NCI-H1092 (cell line): Measurements from ENCODE around the gene PPM1F.
A peak's percentile ranks its signal among the peaks of the same experiment; 100 is the strongest.
"Not testable (repeated sequence)": the region's sequence is repeated elsewhere in the genome, so short reads cannot be mapped to it uniquely, and the experiment has no call there.

Experiments used
- DNase-seq: peaks from one replicate; lab custom pipeline; 2025; lab: John Stamatoyannopoulos, UW

PPM1F gene

DNA sequence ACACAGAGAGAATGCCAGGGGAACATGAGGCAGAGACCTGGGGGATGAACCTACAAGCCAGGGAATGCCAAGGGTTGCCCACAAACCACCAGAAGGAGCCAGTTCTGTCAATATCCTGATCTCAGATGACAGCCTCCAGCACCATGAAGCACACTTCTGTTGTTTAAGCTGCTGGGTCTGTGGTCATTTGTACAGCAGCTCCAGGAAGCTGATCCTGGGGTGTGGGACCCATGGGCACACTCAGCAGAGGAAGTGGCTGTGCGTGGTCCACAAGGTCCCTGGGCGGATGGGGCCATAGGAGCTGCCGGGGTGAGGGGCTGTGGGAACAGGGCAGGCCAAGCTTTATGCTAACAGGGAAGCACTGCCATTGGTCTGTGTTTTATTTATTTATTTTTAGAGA lies 12.1 kb downstream of the PPM1F start:
- no peak for DNase-seq

DNA sequence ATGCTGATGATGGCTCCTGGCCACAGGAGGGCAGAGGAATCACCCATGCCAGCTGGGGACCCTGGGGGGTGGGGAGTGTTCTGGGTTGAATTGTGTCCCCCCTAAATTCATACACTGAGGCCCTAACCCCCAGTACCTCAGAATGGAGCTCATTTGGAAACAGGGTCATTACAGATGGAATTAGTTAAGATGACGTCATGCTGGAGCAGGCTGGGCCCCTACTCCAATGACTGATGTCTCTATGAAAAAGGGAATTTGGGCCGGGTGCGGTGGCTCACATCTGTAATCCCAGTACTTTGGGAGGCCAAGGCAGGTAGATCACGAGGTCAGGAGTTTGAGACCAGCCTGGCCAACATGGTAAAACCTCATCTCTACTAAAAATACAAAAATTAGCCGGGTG lies 12.7 kb downstream of the PPM1F start:
- DNase-seq = not testable (repeated sequence)

DNA sequence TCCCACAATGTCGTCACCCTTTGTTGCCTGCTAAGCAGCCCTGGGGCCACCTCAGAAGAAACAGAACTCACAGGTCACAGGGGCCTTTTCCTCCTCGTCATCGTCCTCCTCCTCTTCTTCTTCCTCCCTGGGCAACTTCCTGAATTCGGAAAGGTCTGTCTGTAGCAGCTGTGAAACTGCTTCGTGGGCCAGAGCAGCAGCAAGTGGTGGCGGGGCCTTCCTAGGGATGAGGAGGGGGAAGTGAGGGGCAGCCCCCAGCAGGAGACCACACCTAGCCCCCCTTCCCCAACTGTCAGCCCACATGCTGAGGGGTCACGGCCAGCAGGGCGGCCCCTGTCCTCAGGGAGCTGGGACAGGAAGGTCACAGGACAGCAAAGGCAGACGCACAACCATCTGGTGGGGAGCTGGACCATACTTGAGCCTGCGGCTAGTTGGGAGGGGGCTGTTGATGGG lies 13.2 kb downstream of the PPM1F start:
- no peak for DNase-seq

DNA sequence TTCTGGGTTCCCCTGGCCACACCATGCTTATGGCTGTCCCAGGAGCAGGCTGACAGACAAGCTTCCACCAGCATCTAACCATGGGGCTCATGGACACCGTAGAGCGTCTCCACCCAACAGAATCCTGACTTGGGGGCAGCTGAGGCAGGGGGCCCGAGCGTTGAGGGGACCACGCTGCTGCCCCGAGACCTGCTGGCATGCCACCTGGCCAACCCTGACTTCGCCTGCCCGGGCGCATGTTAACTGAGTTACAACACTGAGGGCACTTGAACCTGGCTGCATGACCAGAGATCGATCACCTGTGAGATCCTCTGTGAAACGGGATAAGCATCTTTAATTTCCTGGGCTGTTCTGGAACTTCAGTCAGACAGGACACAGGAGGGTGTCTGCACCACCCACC lies 13.7 kb downstream of the PPM1F start:
- DNase-seq = no peak

DNA sequence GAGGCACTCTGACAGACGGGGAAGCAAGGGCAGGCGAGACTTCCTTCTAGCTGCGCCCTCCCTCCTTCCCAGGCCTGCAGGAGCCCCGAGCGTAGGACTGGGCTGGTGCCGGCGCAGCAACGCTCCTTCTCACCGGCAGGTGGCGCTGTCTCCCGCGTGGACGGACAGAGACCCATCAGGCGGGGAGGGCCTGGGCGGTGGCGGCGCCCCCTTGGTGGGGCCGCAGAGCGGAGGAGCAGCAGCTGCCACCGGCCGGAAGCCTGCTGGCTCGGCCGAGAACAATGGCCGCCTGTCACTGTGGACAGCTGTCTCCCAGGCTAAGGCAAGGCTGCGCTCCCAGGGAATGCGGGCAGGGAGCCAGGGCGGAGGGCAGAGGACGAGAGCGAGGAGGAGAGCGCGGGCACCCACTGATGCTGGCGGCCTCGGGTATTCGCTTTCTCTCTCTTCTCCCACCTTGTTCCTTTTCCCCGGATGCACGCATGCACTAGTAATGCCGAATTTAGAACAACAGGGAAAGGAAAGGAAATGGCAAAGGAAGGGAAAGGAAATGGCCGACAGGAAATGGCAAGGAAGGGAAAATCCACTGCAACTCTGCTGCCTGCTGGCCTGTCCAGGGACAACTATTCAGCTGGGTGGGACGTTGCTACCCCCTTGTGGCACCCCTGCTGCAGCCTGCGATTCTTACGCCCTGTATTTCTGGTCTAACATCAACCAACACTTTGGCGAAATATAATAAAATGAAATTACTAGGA lies 14.4 kb downstream of the PPM1F start:
- peak; percentile 85 for DNase-seq

DNA sequence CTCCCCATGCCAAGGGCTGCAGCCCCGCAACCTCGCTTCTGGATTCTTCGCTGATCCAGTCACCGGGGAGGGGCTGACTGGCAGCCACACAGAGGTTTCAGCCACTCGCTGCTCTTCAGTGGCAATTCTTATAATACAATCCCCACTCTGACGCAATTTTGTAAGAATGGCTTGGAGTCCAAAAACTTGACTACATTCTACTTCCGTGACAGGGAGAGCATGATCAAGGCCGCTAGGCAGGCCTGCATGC lies 14.9 kb downstream of the PPM1F start:
- no peak for DNase-seq

DNA sequence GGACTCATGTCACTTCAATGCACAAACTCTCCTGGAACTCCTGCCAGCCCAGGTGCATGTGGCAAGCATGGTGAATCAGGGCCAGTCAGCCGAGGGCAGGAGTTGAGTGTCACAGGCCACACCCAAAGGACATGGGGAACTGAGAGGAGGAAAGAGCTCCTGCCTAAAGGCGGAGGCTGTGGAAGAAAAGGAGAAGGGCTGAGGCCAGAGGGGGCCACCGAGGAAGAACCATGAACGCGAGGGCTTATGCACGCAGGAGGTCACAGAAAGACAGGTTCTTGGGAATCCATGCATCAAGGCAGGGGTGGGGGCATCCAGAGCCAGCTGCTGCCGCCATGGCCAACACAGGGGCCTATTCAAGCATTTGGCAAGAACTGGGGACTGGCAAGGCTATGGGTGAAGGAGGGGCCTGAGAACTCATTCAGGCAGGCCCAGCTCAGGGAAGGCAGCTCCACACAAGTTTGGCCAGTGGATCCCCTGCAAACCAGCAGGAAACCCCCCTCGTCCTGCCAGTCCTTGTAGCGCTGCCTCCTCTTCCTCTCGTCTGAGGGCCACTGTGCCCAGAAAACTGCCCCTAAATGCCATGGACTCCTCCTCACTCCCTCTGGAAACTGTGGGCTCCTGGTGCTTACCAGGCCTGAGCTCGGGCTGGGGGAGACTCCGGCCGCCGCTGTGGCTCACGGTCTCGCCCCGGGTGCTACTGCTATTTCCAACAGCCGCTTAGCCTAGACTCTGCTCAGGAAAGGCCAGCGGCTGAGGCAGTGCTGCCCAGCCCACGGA lies 15.4 kb downstream of the PPM1F start:
- DNase-seq = no peak

DNA sequence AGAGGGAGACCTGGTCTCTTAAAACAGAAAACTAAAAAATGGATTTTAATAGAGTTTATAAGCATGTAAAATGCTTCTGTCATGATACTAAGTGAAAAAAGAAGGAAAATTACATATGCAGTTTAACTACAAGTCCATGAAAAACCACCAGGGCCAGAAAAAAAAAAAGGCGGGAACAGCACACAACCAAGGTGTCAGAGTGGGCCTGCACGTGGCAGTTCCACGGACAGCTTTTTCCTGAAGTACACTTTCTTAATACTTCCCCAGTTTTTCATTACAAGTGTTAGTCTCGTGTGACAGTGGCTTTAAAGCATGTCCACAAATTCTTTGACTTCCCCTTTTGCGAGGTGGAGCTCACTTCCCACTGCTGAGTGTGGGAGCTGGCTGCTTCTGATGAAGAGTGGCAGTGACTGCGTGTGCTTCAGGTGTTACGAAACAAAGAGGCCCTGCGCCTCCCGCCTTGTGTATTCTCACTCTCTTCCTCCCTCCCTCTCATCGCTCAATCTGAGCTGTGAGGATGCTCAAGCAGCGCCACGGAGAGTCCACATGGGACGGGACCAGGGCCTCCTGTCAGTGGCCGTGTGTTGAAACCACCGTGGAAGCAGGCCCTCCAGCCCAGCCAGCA lies 16.4 kb downstream of the PPM1F start:
- DNase-seq = no peak

DNA sequence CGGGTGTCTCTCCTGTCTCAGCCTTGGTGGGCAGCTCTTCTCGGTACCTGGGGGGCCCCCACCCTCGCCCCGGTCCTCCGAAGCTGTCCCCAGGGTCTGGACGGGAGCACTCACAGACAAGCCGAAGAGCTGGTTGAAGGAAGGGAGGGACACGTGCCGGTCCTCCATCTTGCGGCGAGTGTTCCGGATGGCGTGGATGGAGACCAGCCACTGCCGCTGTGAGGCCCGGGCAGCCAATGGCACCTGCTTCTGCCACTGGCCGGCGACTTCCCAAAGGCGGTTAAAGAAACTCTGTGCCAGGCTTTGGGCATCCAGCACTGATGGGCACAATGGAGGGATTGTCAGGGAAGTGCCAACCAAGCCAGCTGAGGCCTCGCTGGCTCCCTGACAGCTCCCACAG lies 18.7 kb downstream of the PPM1F start:
- no peak for DNase-seq

DNA sequence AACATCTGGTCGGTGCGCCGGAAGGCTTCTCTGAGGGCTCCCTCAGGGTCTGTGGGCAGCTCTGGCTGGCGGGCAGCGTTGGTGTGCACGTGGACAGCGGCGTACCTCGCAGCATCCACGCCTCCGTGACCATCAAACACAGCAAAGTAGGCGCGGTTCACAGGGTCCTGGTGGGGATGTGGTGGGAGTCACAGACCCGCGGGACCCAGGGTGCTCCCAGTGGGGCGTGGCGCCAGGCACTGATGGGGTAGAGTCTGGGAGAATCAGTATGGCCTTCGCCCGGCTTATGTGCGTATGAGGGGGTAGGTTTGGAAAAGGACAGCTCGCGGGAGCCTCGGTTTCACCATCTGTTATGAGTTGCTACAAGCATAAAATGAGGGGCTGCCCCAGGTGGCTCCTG lies 19.2 kb downstream of the PPM1F start:
- no peak for DNase-seq

DNA sequence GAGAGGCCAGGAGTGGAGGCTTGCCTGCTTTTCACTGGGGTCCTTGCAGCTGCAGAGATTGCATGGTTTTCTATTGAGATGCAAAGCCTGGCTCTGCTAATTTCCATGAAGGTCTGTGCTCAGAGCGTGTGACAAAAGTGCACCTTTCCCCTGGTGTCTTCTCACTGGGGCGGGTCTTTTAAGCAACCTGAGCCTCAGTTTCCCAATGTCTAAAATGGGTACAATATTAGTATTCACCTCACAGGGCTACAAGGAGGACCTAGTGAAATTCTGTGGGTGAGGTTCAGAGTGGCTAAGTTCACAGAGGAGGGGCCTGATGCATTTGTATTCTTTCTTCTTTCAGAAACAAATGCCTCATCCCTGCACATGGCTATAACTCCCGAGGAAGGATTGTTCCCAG lies 20.3 kb downstream of the PPM1F start:
- no peak for DNase-seq

DNA sequence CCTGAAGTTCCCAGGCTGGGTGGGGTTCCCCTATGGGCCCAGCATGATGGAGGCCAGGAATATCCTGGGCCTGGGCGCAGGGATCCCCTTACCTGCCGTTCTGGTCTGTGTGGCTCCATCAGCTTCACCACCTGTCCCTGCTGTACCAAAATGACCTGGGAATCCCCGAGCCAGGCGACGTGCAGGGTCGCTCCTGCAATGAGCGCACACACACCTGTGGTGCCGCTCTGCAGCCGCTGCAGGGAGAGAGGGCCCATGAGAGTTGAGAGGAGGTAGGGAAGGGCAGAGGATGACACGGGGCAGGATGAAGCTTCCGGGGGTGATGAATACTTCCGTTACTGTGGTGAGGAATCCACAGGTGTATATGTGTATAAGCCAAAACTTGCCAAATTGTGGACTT lies 21.6 kb downstream of the PPM1F start:
- DNase-seq = no peak

DNA sequence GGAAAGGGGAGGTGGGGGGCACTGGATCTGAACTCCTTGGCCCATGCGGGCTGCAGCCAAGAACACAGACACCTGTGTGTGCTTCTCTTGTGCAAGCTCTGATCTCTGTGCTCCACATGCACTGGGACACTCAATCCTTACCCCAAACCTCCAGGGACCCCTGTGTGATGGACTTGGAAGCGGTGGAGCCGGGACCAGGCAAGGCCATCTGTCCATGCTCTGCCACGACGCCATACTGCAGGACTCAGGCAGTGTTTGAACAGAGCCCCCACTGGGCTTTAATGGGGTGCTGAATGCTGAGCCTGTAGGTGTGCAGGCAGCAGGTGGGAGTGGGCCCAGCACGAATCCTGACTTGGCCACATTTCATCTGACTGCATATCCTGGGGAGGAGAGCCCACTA lies 23.4 kb downstream of the PPM1F start:
- no peak for DNase-seq

DNA sequence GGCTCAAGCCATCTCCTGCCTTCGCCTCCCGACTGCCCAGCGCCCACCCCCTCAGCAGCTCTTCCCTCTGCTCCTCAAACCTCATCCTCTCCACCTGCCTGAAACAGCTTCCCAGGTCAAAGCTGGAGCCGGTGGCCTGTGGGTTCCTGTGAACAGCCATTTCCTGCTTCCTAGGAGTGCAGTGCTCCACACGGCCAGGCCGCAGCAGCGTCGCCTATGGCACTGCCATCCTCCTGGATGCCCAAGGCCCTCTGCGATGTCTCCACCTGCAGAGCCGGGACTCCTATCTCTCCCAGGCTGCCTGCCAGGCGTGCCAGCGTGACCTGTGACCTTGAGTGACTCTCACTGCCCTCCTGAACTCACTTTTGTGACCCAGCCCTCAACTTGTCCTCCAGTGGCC lies 24.6 kb downstream of the PPM1F start:
- no peak for DNase-seq

DNA sequence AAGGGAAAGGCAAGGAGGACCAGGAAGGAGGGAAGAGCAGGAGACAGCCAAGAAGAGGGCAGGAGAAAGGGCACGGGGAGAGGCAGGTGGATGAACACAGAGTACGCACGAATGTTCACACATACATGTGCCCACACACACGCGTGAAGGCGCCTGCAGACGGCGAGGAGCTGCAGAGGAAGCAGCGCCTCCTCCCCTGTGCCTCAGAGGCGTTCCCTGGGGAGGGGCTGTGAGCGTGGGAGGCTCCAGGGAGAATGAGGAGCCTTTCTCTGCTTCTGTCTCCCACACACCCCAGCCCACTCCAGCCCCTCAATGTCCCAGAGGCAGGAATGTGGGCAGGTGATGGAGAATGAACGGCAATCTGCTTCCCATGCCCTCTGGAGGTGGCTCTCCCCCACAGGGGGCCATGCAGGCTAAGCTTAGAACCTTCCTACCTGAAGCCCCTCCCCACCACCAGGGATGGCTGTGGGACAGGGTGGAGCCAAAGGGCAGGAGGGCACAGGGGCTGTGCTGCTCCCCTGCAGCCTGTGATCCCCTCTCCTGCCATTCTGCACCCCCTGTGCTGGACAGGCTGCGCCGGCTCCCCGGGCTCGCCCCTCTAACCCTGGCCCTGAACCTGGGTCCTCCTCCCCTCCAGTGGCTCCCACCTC lies 25.3 kb downstream of the PPM1F start:
- DNase-seq = no peak

DNA sequence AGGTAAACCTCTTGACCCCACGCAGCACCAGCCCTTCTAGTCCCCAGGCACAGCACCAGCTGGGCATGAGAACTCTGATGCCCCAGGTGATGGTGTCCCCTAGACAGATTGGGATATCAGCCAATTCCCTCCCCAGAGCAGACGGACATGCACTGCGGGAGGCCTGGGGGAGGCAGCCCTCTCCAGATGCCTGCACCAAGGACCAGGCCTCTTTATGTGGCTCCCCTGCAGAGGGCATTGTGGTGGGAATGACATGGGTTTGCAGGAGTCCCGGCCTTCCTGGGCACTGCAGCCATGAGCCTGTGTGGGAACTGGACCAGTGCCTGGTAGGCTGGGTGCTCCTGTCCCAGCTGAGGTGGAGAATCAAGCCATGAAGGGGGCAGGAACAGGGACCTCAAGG lies 25.9 kb downstream of the PPM1F start:
- no peak for DNase-seq

DNA sequence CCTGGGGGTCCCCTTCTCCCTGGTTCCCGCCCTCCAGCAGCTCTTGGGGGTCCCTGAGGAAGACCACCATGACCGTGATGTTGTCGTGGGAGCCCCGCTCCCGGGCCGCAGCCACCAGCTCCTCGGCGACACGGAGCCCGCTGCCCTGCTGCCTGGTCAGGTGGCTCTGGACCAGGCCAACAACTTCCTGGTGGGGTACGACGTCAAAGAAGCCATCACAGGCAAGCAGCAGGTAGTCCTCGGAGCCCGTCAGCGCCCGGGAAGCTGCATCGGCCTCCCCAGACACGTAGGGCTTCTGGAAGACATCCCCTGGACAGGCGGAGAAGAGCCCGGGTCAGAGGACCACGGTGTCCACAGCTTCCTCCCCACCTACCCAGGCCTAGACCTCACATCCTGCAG lies 29.5 kb downstream of the PPM1F start:
- no peak for DNase-seq

DNA sequence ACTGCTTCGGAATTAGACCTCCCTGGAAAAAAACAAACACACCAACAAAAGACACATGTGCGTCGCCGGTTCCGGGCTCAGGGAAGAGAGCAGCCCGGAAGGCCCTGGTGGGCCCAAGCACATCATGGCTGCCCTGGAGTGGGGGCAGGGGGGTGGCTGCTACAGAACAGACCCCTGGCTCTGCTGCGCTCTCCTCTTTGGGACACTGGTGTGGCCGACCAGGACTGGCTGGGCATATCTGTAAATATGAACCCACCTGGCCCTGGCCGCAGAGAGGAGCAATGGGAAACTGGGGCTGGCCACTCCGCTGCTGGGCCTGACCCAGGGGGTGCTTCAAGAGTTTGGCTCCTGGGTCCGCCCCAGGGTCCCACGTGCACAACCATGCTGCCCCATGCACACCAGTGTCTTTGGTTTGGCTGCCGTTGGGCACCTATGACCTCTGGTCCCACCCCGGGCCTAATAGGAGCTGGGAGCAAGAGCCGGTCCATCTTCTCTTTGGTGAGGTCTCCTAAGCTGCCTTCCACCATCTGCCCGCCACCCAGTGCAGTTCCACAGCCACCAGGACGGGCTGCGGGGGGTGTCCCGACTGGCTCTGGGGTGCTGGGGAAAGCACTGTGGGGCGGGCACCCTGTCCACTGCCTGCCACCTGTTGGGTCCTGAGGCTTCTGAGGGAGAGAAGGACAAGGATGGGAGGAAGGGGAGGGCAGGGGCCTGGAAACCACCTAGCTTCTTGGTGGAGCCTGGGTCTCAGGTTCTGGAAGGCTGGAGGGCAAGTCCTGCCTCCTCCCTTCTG lies 30.1 kb downstream of the PPM1F start:
- no peak for DNase-seq

DNA sequence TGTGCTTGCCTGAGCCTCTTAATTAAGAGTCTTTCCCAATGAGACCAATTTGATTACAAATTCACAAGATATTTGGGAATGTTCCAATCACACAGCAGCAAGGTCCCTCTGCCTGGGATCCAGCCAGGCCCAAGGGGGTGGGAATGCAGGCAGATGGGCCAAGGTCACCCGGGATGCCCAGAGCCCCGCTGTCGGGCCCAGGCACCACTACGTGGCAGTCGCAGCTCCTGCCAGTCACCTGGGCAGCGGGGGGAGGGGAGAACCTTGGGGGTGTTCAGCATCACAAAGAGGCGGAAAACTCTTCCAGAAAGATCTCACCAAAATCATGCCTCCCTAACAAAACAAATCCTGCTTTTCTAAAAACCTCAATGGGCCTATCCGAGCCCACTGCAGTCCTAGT lies 30.9 kb downstream of the PPM1F start:
- no peak for DNase-seq

DNA sequence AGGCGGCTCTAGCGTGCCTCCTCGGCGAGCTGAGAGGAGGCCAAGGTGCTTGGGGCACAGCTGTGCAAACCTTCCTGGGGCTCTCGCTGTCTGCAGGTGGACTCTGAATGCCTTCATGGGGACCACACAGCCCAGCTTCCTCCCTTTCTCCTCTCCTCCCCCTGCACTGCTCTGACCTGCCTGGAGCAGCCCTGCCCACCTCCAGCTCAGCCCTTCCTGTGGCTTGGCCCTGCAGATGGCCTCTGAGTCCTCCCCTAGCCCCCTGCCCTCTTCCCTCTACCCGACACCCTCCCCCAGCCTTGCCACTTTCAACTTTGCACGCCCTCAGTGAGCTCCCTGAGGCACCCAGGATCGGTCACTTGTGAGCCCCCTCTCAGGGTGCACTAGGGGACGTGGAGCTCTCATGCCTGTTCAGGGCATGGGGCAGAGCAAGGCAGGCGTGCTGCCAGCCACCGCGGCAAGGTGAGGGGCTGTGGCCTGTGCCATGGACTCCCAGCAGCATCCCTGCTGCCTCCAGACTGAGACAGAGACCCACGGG lies 31.4 kb downstream of the PPM1F start:
- DNase-seq = no peak

DNA sequence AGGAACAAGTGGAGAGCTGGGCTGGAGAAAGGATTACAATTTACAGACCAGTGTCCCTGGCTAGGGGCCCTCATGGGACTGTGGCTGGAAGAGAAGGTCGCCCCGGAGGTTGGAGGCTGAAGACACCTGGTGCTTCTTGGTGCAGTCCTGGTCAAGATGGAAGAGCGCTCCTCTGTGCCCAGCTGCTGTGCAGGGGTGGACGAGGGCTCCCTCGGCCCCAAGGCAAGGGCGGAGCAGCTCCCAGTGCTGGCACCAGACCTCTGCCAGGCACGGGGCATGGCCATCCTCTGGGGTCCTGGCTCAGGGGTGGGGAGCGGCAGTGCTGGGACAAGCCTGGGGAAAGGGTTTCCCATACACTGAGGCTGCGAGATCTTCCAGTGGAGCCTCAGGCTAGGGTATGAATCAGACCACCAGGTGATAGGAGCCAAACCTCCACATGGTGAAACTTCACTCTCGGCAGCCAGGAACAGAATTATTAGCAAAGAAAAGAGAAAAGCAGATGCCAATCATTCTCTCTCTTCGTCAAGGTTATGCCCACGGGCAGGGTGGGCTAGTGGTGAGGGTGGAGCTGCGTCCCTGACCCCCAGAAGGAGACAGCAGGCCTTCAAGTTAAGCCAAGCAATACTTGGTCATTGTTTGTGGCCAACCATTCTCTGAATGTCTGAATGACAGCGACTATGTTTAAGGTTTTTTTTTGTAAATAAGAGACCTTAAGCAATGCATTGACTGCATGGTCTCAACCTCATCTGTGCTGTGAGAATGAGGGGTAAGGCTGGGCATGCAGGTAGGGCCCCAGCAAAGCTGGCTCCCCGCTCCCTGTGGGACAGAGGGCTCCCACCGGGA lies 32.1 kb downstream of the PPM1F start:
- no peak for DNase-seq
